ENCODE data around the gene NKAIN4. TPM values are rescaled to one million over a fixed set of nuclear protein-coding genes. Genes with fewer than 3 reads are reported as not detected.

Gene NKAIN4
- polyA plus RNA-seq, 4 donors = 0.51 to 5.9 TPM; not detected in 2

DNA sequence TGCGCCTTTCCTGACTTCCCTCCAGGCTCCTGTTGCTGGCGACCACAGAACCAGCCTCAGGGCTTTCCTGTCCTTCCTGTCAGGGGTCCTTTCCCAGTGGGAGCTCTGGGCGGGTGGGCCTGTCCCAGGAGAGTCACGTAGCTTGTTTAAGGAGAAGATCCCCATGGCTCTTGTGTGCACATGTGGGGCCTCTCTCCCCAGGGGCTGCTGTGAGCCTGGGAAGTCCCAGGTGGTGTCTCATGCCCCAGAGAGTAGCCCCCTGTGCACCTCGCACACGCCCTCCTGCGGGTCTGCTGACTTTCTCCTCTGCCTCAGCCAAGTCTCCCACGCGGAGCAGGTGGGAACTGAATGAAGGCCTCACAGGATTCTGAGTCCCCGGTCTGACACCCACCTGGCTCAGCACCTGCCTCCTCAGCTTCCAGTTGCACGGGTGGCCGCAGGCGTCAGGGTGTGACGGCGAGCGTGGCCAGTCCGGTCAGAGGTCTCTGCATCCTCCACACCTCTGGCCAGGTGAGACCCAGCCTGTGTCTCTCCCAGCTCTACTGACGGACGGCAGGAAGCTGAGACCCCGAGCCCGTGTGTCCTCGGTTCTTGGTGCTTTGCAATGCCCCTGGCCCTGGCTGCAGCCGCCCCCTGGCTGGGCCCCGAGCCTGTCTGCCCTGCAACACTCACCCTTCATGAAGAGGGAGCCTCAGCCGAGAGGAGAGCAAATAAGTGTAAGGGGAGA, 5.6 kb upstream of the NKAIN4 start:
- no peak for DNase-seq
- Histone ChIP-seq H3K27me3 (ENCODE audit: control insufficient read depth in 3 of 3, insufficient read depth in 3 of 3, low read length in 3 of 3) (peaks cover 0 to 17% (median 14%) of the 10 kb centered on the region in 3 donors), H3K9me3 (ENCODE audit: control insufficient read depth in 2 of 2, insufficient read depth in 1 of 2, low read depth in 1 of 2, low read length in 1 of 2) (no peaks in the 10 kb centered on the region), H3K27ac (ENCODE audit: low read depth in 1 of 3, low read length in 2 of 3) (no peak overlapping the region), H3K4me1 (ENCODE audit: control insufficient read depth in 3 of 3, insufficient read depth in 2 of 3, low read depth in 1 of 3, low read length in 2 of 3) (peaks cover 0 to 20% (median 0%) of the 10 kb centered on the region in 3 donors), H3K36me3 (ENCODE audit: control insufficient read depth in 3 of 3, insufficient read depth in 2 of 3, low read depth in 1 of 3, low read length in 3 of 3) (no peaks in the 10 kb centered on the region), H3K4me3 (ENCODE audit: low read depth in 1 of 3, low read length in 3 of 3) (no peak overlapping the region)
- 81 to 85% (median 82%) methylated on average over 25 of the region's 25 CpGs for WGBS, 3 donors
- no peak for FAIRE-seq

DNA sequence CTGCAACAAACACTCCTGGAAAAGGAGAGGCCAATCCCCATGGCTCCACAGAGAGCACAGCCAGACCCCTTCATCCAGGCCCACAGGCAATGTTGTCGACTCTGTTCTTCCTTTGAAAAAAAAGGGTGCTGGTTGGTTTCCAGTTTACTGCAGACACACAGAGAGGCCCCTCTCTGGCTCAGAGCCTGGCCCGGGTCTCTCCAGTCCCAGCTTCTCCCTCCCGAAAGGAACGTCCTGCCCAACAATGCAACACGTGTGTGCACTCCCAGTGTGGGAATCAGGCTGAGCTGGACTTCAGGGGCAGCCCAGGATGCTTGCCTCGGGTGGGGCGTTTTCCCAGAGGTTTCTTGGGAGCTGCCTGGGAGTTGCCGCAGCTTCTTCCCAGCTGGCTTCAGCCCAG, 4.5 kb upstream of the NKAIN4 start:
- 36 to 41% (median 40%) methylated on average over 7 to 8 of the region's 8 CpGs for WGBS, 3 donors
- Histone ChIP-seq H3K4me1 (ENCODE audit: control insufficient read depth in 3 of 3, insufficient read depth in 2 of 3, low read depth in 1 of 3, low read length in 2 of 3) (peaks cover 0 to 22% (median 0%) of the 10 kb centered on the region in 3 donors), H3K27ac (ENCODE audit: low read depth in 1 of 3, low read length in 2 of 3) (peak overlapping the region in 1 of 3 donors; percentile 18), H3K36me3 (ENCODE audit: control insufficient read depth in 3 of 3, insufficient read depth in 2 of 3, low read depth in 1 of 3, low read length in 3 of 3) (no peaks in the 10 kb centered on the region), H3K9me3 (ENCODE audit: control insufficient read depth in 2 of 2, insufficient read depth in 1 of 2, low read depth in 1 of 2, low read length in 1 of 2) (no peaks in the 10 kb centered on the region), H3K4me3 (ENCODE audit: low read depth in 1 of 3, low read length in 3 of 3) (no peak overlapping the region), H3K27me3 (ENCODE audit: control insufficient read depth in 3 of 3, insufficient read depth in 3 of 3, low read length in 3 of 3) (peaks cover 5 to 20% (median 15%) of the 10 kb centered on the region in 3 donors)
- FAIRE-seq (no peak), DNase-seq (no peak)

GRCh38 chr20:63257629-63258028, 3.4 kb upstream of the NKAIN4 start:
- FAIRE-seq (no peak), DNase-seq (no peak)
- no peaks in the 10 kb centered on the region for H3K36me3 ChIP-seq (ENCODE audit: control insufficient read depth in 3 of 3, insufficient read depth in 2 of 3, low read depth in 1 of 3, low read length in 3 of 3)
- H3K4me1 ChIP-seq (ENCODE audit: control insufficient read depth in 3 of 3, insufficient read depth in 2 of 3, low read depth in 1 of 3, low read length in 2 of 3) = peaks cover 0 to 22% (median 0%) of the 10 kb centered on the region in 3 donors
- H3K9me3 ChIP-seq (ENCODE audit: control insufficient read depth in 2 of 2, insufficient read depth in 1 of 2, low read depth in 1 of 2, low read length in 1 of 2) = no peaks in the 10 kb centered on the region
- no peak overlapping the region for H3K27ac ChIP-seq (ENCODE audit: low read depth in 1 of 3, low read length in 2 of 3)
- no peak overlapping the region for H3K4me3 ChIP-seq (ENCODE audit: low read depth in 1 of 3, low read length in 3 of 3)
- H3K27me3 ChIP-seq (ENCODE audit: control insufficient read depth in 3 of 3, insufficient read depth in 3 of 3, low read length in 3 of 3) = peaks cover 11 to 30% (median 19%) of the 10 kb centered on the region in 3 donors
- WGBS, 3 donors = 91 to 92% (median 92%) methylated on average over 11 to 12 of the region's 13 CpGs

DNA sequence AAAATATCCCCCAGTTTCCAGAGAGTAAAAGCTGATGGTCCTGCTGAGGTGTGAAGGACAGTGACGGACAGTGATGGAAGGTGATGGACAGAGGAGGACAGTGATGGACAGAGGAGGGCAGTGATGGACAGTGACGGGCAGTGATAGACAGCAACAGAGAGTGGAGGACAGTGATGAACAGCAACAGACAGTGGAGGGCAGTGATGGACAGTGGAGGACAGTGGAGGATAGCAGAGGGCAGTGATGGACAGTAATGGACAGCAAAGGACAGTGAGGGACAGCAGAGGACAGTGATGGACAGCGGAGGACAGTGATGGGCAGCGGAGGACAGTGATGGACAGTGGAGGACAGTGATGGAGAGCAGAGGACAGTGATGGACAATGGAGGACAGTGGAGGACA, 2.7 kb upstream of the NKAIN4 start:
- Histone ChIP-seq H3K9me3 (ENCODE audit: control insufficient read depth in 2 of 2, insufficient read depth in 1 of 2, low read depth in 1 of 2, low read length in 1 of 2) (no peaks in the 10 kb centered on the region), H3K27me3 (ENCODE audit: control insufficient read depth in 3 of 3, insufficient read depth in 3 of 3, low read length in 3 of 3) (peaks cover 11 to 36% (median 23%) of the 10 kb centered on the region in 3 donors), H3K36me3 (ENCODE audit: control insufficient read depth in 3 of 3, insufficient read depth in 2 of 3, low read depth in 1 of 3, low read length in 3 of 3) (no peaks in the 10 kb centered on the region), H3K4me1 (ENCODE audit: control insufficient read depth in 3 of 3, insufficient read depth in 2 of 3, low read depth in 1 of 3, low read length in 2 of 3) (peaks cover 0 to 22% (median 0%) of the 10 kb centered on the region in 3 donors), H3K27ac (ENCODE audit: low read depth in 1 of 3, low read length in 2 of 3) (no peak overlapping the region), H3K4me3 (ENCODE audit: low read depth in 1 of 3, low read length in 3 of 3) (no peak overlapping the region)
- DNase-seq (no peak), FAIRE-seq (no peak)
- WGBS, 3 donors = 85 to 91% (median 90%) methylated on average over 4 of the region's 4 CpGs

GRCh38 chr20:63255931-63256704, 1.9 kb upstream of the NKAIN4 start:
- 47 to 60% (median 49%) methylated on average over 31 of the region's 31 CpGs for WGBS, 3 donors
- Histone ChIP-seq H3K27me3 (ENCODE audit: control insufficient read depth in 3 of 3, insufficient read depth in 3 of 3, low read length in 3 of 3) (peaks cover 11 to 40% (median 26%) of the 10 kb centered on the region in 3 donors), H3K9me3 (ENCODE audit: control insufficient read depth in 2 of 2, insufficient read depth in 1 of 2, low read depth in 1 of 2, low read length in 1 of 2) (no peaks in the 10 kb centered on the region), H3K4me3 (ENCODE audit: low read depth in 1 of 3, low read length in 3 of 3) (no peak overlapping the region), H3K27ac (ENCODE audit: low read depth in 1 of 3, low read length in 2 of 3) (no peak overlapping the region), H3K4me1 (ENCODE audit: control insufficient read depth in 3 of 3, insufficient read depth in 2 of 3, low read depth in 1 of 3, low read length in 2 of 3) (peaks cover 0 to 18% (median 0%) of the 10 kb centered on the region in 3 donors), H3K36me3 (ENCODE audit: control insufficient read depth in 3 of 3, insufficient read depth in 2 of 3, low read depth in 1 of 3, low read length in 3 of 3) (no peaks in the 10 kb centered on the region)
- FAIRE-seq = no peak
- DNase-seq = no peak

- Histone ChIP-seq H3K27ac (ENCODE audit: low read depth in 1 of 3, low read length in 2 of 3) (no peak overlapping the region), H3K4me3 (ENCODE audit: low read depth in 1 of 3, low read length in 3 of 3) (no peak overlapping the region), H3K36me3 (ENCODE audit: control insufficient read depth in 3 of 3, insufficient read depth in 2 of 3, low read depth in 1 of 3, low read length in 3 of 3) (no peaks in the 10 kb centered on the region), H3K27me3 (ENCODE audit: control insufficient read depth in 3 of 3, insufficient read depth in 3 of 3, low read length in 3 of 3) (peaks cover 11 to 40% (median 23%) of the 10 kb centered on the region in 3 donors), H3K9me3 (ENCODE audit: control insufficient read depth in 2 of 2, insufficient read depth in 1 of 2, low read depth in 1 of 2, low read length in 1 of 2) (no peaks in the 10 kb centered on the region), H3K4me1 (ENCODE audit: control insufficient read depth in 3 of 3, insufficient read depth in 2 of 3, low read depth in 1 of 3, low read length in 2 of 3) (peaks cover 0 to 12% (median 0%) of the 10 kb centered on the region in 3 donors)
- 9 to 11% (median 11%) methylated on average over 48 to 56 of the region's 56 CpGs for whole genome bisulfite sequencing, 3 donors
- FAIRE-seq = no peak
- DNase-seq = no peak
These were observed 532 bp upstream of the NKAIN4 start for GRCh38 chr20:63254606-63255384.

- no peaks in the 10 kb centered on the region for H3K36me3 ChIP-seq (ENCODE audit: control insufficient read depth in 3 of 3, insufficient read depth in 2 of 3, low read depth in 1 of 3, low read length in 3 of 3)
- H3K27ac ChIP-seq (ENCODE audit: low read depth in 1 of 3, low read length in 2 of 3) = no peak overlapping the region
- no peaks in the 10 kb centered on the region for H3K9me3 ChIP-seq (ENCODE audit: control insufficient read depth in 2 of 2, insufficient read depth in 1 of 2, low read depth in 1 of 2, low read length in 1 of 2)
- FAIRE-seq (no peak), DNase-seq (no peak)
- peaks cover 11 to 41% (median 23%) of the 10 kb centered on the region in 3 donors for H3K27me3 ChIP-seq (ENCODE audit: control insufficient read depth in 3 of 3, insufficient read depth in 3 of 3, low read length in 3 of 3)
- H3K4me1 ChIP-seq (ENCODE audit: control insufficient read depth in 3 of 3, insufficient read depth in 2 of 3, low read depth in 1 of 3, low read length in 2 of 3) = peaks cover 0 to 12% (median 0%) of the 10 kb centered on the region in 3 donors
- H3K4me3 ChIP-seq (ENCODE audit: low read depth in 1 of 3, low read length in 3 of 3) = peak overlapping the region in 1 of 3 donors; percentile 26
- 1 to 4% (median 2%) methylated on average over 61 to 89 of the region's 89 CpGs for WGBS, 3 donors
These were observed 628 bp downstream of the NKAIN4 start for GRCh38 chr20:63253438-63254231.

Data from small intestine (tissue), 7 donors.